Endodermal cell (in vitro differentiated cells): Measurements from ENCODE around the gene RGS5. TPM values are rescaled to one million over a fixed set of nuclear protein-coding genes. Genes with fewer than 3 reads are reported as not detected.

Experiments used
- DNase-seq: peaks from one replicate; pipeline ENCODE4 v3.0.0-alpha.2; 2017
- H3K27ac ChIP-seq: 2 replicates; pipeline ENCODE4 v1.5.1; 2013; ENCODE audit warnings: mild to moderate bottlenecking, low read depth, low read length, moderate library complexity
- H3K27me3 ChIP-seq: 2 replicates; pipeline ENCODE4 v1.6.1; 2013; ENCODE audit warnings: mild to moderate bottlenecking, low read length, moderate library complexity; ENCODE audit not compliant: insufficient read depth, control insufficient read depth, poor library complexity, severe bottlenecking
- H3K36me3 ChIP-seq: 2 replicates; pipeline ENCODE4 v1.7.0; 2013; ENCODE audit warnings: mild to moderate bottlenecking, low read length, moderate library complexity; ENCODE audit not compliant: control insufficient read depth, insufficient read depth
- H3K4me1 ChIP-seq: one replicate; pipeline ENCODE4 v1.7.0; 2013; ENCODE audit warnings: low read length; ENCODE audit not compliant: control insufficient read depth, insufficient read depth
- H3K4me3 ChIP-seq: 2 replicates; pipeline ENCODE4 v1.5.1; 2013; ENCODE audit warnings: mild to moderate bottlenecking, low read length, moderate library complexity
- H3K9ac ChIP-seq: 2 replicates; pipeline ENCODE4 v1.6.1; 2013; ENCODE audit warnings: mild to moderate bottlenecking, low read length, moderate library complexity; ENCODE audit not compliant: poor library complexity, severe bottlenecking; ENCODE audit errors: extremely low read depth
- H3K9me3 ChIP-seq: 2 replicates; pipeline ENCODE4 v1.6.1; 2013; ENCODE audit warnings: mild to moderate bottlenecking, low read length, moderate library complexity; ENCODE audit not compliant: control insufficient read depth
- H3K27ac Mint-ChIP-seq: 2 replicates; pipeline ENCODE4 v1.8.0; 2020; ENCODE audit warnings: mixed read lengths
- H3K27me3 Mint-ChIP-seq: 2 replicates; pipeline ENCODE4 v1.8.0; 2021; ENCODE audit warnings: mild to moderate bottlenecking, mixed read lengths; ENCODE audit not compliant: insufficient read depth
- H3K36me3 Mint-ChIP-seq: 2 replicates; pipeline ENCODE4 v1.8.0; 2020; ENCODE audit warnings: low read depth, mixed read lengths
- H3K4me1 Mint-ChIP-seq: 2 replicates; pipeline ENCODE4 v1.8.0; 2020; ENCODE audit warnings: mixed read lengths
- H3K4me3 Mint-ChIP-seq: 2 replicates; pipeline ENCODE4 v1.8.0; 2020; ENCODE audit warnings: mild to moderate bottlenecking, moderate library complexity, mixed read lengths
- H3K9me3 Mint-ChIP-seq: 2 replicates; pipeline ENCODE4 v1.8.0; 2020; ENCODE audit warnings: mild to moderate bottlenecking, mixed read lengths
- WGBS, 2 experiments: methylation state at CpG; one replicate each; pipeline versions ENCODE4 v1.1.5 to v1.1.7; 2013; ENCODE audit warnings: missing lambda C conversion rate in 2 of 2, mixed read lengths in 1 of 2; ENCODE audit not compliant: insufficient coverage in 1 of 2, insufficient read length in 1 of 2; 5-methylcytosine and 5-hydroxymethylcytosine counted together
- total RNA-seq, 2 donors: library from RNA; stranded (reverse); fragmentation: NEBNext Ultra II Directional in 1 of 2; extraction: Animal tissue kit (Norgen Biotek cat#: 25700) in 1 of 2; gene quantifications; 2 replicates in 1 of 2; 3 replicates in 1 of 2; pipeline ENCODE4 v1.2.1, GENCODE V29; 2021
- TF ChIP-seq, protein P1 (sequence below): fragments of 200-600 bp; sonication (generic); conservative IDR thresholded peaks from 2 replicates; pipeline ENCODE4 v1.5.0; 2021; ENCODE audit warnings: antibody characterized with exemption, mild to moderate bottlenecking

RGS5 gene
- total RNA-seq, 2 donors from 2014 or later: 48.4 to 88.9 TPM

DNA sequence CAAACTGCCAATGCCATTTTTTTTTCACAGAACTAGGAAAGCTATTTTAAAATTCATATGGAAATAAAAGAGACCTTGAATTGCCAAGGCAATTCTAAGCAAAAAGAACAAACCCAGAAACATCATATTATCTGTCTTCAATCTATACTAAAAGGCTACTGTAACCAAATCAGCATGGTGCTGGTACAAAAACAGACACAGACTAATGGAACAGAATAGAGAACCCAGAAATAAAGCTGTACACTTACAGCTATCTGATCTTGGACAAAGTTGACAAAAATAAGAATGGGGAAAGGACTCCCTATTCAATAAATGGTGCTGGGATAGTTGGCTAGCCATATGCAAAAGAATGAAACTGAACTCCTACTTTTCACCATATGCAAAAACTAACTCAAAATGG is 83.0 kb downstream of the RGS5 start:
- Histone ChIP-seq H3K9me3 (no peaks in the 10 kb centered on the region), H3K4me1 (no peaks in the 10 kb centered on the region), H3K4me3 (no peak overlapping the region), H3K9ac (no peak overlapping the region), H3K36me3 (no peaks in the 10 kb centered on the region), H3K27ac (no peak overlapping the region), H3K27me3 (no peaks in the 10 kb centered on the region)
- no peak overlapping the region for H3K4me3 Mint-ChIP-seq
- DNase-seq: no peak
- TF ChIP-seq, protein P1, sequence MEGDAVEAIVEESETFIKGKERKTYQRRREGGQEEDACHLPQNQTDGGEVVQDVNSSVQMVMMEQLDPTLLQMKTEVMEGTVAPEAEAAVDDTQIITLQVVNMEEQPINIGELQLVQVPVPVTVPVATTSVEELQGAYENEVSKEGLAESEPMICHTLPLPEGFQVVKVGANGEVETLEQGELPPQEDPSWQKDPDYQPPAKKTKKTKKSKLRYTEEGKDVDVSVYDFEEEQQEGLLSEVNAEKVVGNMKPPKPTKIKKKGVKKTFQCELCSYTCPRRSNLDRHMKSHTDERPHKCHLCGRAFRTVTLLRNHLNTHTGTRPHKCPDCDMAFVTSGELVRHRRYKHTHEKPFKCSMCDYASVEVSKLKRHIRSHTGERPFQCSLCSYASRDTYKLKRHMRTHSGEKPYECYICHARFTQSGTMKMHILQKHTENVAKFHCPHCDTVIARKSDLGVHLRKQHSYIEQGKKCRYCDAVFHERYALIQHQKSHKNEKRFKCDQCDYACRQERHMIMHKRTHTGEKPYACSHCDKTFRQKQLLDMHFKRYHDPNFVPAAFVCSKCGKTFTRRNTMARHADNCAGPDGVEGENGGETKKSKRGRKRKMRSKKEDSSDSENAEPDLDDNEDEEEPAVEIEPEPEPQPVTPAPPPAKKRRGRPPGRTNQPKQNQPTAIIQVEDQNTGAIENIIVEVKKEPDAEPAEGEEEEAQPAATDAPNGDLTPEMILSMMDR: no peak
- H3K9me3 Mint-ChIP-seq: no peaks in the 10 kb centered on the region
- no peaks in the 10 kb centered on the region for H3K27me3 Mint-ChIP-seq
- no peak overlapping the region for H3K27ac Mint-ChIP-seq
- no peaks in the 10 kb centered on the region for H3K36me3 Mint-ChIP-seq
- no peaks in the 10 kb centered on the region for H3K4me1 Mint-ChIP-seq

DNA sequence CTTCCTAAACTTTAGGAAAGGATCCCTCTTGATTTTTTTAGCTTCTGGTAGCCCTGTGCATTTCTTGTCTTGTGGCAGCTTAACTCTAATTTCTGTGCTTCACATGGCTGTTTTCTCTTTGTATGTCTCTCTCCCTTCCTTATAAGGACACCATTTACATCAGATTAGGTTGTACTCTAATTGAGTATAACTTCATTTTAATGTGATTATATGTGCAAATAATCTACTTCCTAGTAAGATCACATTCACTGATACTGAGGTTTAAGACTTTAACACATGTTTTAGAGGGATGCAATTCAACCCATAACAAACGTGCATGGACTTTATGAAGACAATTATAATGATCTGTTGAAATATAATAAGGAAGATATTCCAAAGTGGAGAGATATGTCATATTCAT is 86.8 kb downstream of the RGS5 start:
- Histone ChIP-seq H3K27ac (no peak overlapping the region), H3K9me3 (no peaks in the 10 kb centered on the region), H3K4me3 (no peak overlapping the region), H3K9ac (no peak overlapping the region), H3K27me3 (no peaks in the 10 kb centered on the region), H3K4me1 (no peaks in the 10 kb centered on the region), H3K36me3 (no peaks in the 10 kb centered on the region)
- H3K9me3 Mint-ChIP-seq: no peaks in the 10 kb centered on the region
- WGBS, 2 experiments: 90% methylated on average over 1 of the region's 1 CpG; no CpG with 5 or more reads in 1 of the 2 experiments
- TF ChIP-seq, protein P1: no peak
- H3K36me3 Mint-ChIP-seq: no peaks in the 10 kb centered on the region
- no peaks in the 10 kb centered on the region for H3K4me1 Mint-ChIP-seq
- H3K4me3 Mint-ChIP-seq: no peak overlapping the region
- DNase-seq: no peak
- H3K27me3 Mint-ChIP-seq: no peaks in the 10 kb centered on the region
- no peak overlapping the region for H3K27ac Mint-ChIP-seq

DNA sequence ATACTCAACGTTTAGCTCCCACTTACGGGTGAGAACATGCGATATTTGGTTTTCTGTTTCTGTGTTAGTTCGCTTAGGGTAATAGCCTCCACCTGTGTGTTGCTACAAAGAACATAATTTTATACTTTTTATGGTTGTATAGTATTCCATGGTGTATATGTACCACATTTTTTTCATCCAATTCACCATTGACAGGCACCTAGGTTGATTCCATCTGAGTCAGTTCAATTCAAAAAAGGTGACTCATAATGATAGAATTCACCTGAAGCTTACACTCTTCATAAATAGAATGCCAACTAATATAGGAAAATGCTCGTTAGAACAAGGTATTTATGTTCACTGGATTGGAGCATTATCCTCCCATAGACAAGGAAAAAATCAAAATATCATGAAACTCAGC is 95.1 kb downstream of the RGS5 start:
- no peak overlapping the region for H3K27ac ChIP-seq
- no peak for DNase-seq
- H3K36me3 ChIP-seq: no peaks in the 10 kb centered on the region
- Mint-ChIP-seq H3K9me3 (peaks cover 23% of the 10 kb centered on the region), H3K4me3 (no peak overlapping the region), H3K27ac (no peak overlapping the region), H3K4me1 (no peaks in the 10 kb centered on the region), H3K27me3 (no peaks in the 10 kb centered on the region), H3K36me3 (peaks cover 5% of the 10 kb centered on the region)
- H3K4me3 ChIP-seq: no peak overlapping the region
- H3K9me3 ChIP-seq: no peaks in the 10 kb centered on the region
- 88 to 96% methylated on average over 1 to 5 of the region's 5 CpGs for whole genome bisulfite sequencing, 2 experiments
- no peaks in the 10 kb centered on the region for H3K27me3 ChIP-seq
- TF ChIP-seq, protein P1: no peak
- no peak overlapping the region for H3K9ac ChIP-seq
- H3K4me1 ChIP-seq: no peaks in the 10 kb centered on the region
